22Rv1 (cell line): Measurements from ENCODE around the gene DNAH1.

Experiments used
- H3K27ac ChIP-seq: fragments of 450-650 bp; 2 replicates; pipeline ENCODE4 v1.5.1; 2017
- ZFX ChIP-seq: fragments of 450-650 bp; IDR thresholded peaks from 2 replicates; pipeline ENCODE4 v1.6.1; 2017; ENCODE audit warnings: antibody characterized with exemption, borderline replicate concordance
- TF ChIP-seq, protein P1 (sequence below): fragments of 450-650 bp; IDR thresholded peaks from 2 replicates; pipeline ENCODE4 v1.5.1; 2017; ENCODE audit warnings: mild to moderate bottlenecking

Gene DNAH1

GRCh38 chr3:52400275-52400793 is 84.2 kb downstream of the DNAH1 start:
- H3K27ac ChIP-seq = no peak overlapping the region
- TF ChIP-seq, protein P1, sequence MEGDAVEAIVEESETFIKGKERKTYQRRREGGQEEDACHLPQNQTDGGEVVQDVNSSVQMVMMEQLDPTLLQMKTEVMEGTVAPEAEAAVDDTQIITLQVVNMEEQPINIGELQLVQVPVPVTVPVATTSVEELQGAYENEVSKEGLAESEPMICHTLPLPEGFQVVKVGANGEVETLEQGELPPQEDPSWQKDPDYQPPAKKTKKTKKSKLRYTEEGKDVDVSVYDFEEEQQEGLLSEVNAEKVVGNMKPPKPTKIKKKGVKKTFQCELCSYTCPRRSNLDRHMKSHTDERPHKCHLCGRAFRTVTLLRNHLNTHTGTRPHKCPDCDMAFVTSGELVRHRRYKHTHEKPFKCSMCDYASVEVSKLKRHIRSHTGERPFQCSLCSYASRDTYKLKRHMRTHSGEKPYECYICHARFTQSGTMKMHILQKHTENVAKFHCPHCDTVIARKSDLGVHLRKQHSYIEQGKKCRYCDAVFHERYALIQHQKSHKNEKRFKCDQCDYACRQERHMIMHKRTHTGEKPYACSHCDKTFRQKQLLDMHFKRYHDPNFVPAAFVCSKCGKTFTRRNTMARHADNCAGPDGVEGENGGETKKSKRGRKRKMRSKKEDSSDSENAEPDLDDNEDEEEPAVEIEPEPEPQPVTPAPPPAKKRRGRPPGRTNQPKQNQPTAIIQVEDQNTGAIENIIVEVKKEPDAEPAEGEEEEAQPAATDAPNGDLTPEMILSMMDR = no peak
- TF ChIP-seq ZFX = no peak

- no peak for TF ChIP-seq ZFX
- TF ChIP-seq, protein P1 = no peak
- H3K27ac ChIP-seq = no peak overlapping the region
Observed at GRCh38 chr3:52401021-52401420, 84.9 kb downstream of the DNAH1 start.

DNA sequence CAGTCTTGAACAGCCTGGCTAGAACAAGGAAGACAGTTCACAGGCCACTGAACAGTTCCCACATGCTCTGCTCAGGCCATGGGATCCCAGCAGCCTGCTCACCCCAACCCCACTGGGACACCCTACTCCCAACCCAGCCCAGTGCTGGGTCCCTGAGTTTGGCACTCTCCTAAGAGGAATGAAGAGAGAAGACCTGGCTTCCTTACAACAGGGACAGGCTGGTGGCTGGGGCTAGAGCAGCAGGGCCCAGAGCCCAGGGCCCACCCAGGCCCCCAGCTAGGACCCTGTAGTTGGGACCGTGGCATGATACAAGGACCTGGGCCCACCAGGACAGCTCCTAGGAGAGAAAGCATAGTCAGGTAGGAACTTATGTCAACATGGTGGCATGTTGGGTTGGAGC is 85.4 kb downstream of the DNAH1 start:
- no peak overlapping the region for H3K27ac ChIP-seq
- no peak for TF ChIP-seq ZFX
- TF ChIP-seq, protein P1 = no peak

DNA sequence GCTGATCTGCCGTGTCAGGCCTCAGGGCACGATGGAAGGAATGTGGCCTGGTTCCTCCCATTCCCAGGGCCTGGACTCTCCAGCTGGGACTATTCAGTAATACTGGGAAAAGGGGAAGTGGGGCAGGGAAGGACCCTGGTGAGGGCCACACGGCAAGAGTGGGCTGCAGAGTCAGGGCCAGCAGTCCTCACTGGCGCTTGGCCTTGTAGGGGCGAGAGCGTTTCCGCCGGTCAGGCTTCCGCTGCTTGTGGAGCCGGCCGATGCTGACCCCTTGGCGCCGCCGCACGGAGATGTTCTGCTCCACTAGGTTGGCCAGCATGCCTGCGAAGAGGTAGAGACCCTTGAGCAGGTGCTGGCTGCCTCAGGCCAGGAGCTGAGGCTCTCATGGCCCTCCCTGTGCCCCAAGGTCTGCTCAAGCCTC is 86.0 kb downstream of the DNAH1 start:
- TF ChIP-seq, protein P1 = no peak
- TF ChIP-seq ZFX = no peak

DNA sequence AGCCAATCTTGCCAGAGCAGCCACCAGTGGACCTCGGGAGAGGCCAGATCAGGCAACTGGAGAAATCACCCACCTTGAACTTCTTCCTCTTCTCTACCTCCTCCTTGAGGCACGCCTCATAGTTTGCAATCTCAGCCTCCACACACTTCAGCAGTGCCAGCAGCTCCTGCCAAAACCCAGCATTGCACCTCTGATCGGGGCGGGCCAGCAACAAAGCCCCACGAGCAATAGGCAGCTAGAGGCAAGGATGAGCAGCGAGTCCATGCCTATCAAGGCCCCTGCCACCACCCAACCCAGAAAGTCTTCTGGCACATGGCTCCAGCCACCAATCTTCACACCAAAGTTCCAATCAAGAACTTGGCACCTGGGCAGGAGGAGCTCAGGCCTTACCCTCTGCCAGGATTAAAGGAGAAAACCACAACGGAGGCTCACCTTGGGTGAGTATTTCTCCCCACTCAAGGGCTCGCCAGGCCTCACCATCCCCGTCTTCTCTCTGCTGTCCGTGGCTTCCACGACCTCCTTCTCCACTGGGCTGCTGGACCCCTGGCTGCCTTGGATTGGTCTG is 86.7 kb downstream of the DNAH1 start:
- H3K27ac ChIP-seq = no peak overlapping the region
- TF ChIP-seq, protein P1 = no peak
- no peak for TF ChIP-seq ZFX

More for the DNA sequence above, 86.0 kb downstream of the DNAH1 start:
- no peak overlapping the region for H3K27ac ChIP-seq

DNA sequence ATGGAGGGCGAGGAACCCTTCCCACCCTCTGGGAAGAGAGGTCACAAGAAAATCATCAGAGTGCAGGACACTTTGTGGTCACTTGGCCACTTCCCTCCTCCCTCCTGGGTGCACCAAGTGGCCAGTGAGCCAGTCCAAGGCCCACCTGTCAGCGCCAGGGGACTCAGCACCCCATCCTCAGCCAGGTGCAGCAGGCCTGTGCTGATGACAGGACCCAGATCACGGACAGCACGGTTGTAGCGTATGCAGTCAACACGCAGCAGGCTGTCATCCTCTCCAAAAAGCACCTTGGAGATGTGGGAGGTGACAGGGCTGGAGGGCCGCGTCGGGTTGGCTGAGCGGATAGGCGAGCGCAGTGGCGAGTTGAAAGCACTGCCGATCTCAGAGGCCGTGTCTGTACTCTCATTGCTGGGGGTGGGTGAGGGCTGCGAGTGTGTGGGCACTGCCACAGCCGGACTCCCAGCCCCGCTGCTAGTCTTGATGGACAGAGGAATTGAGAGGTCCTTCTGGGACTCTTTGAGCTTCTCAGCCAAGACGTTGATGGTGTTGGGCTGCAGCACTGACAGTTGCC is 87.2 kb downstream of the DNAH1 start:
- TF ChIP-seq, protein P1 = no peak
- TF ChIP-seq ZFX = no peak
- no peak overlapping the region for H3K27ac ChIP-seq

DNA sequence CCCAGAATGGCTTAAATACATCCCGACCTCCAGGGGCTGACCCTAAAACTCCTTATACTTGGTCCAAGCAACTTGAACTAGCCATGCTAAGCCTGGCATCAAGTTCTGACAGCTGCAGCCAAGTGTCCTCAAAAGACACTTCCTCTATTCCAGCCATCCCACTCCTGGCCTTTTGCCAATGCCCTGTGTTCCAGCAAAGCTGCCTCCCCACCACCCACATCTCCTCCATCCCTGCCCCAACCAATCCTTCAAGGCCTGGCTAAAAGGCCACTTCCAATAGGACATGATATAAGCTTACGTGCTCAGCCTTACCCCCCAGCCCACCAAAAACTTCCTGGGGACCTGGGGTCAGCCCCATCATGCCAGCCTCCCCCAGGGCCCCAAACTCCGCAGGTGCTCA is 87.8 kb downstream of the DNAH1 start:
- no peak overlapping the region for H3K27ac ChIP-seq
- TF ChIP-seq, protein P1 = no peak
- no peak for TF ChIP-seq ZFX
